ENCODE data around the gene KCNQ5.

GRCh38 chr6:73134588-73134987, 512.7 kb downstream of the KCNQ5 start:
- TF ChIP-seq, protein P1, sequence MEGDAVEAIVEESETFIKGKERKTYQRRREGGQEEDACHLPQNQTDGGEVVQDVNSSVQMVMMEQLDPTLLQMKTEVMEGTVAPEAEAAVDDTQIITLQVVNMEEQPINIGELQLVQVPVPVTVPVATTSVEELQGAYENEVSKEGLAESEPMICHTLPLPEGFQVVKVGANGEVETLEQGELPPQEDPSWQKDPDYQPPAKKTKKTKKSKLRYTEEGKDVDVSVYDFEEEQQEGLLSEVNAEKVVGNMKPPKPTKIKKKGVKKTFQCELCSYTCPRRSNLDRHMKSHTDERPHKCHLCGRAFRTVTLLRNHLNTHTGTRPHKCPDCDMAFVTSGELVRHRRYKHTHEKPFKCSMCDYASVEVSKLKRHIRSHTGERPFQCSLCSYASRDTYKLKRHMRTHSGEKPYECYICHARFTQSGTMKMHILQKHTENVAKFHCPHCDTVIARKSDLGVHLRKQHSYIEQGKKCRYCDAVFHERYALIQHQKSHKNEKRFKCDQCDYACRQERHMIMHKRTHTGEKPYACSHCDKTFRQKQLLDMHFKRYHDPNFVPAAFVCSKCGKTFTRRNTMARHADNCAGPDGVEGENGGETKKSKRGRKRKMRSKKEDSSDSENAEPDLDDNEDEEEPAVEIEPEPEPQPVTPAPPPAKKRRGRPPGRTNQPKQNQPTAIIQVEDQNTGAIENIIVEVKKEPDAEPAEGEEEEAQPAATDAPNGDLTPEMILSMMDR (optimal IDR thresholded peaks at IDR 0.05 in 1 of 3, IDR thresholded peaks at IDR 0.05 in 1 of 3, conservative IDR thresholded peaks at IDR 0.05 in 1 of 3; ENCODE audit: extremely low read depth in 1 of 3, insufficient read depth in 2 of 3, low read length in 3 of 3) = peak; percentile 55 to 77 (median 66)
- TF ChIP-seq EZH2 (IDR thresholded peaks at IDR 0.05; ENCODE audit: low read length) = no peak

All from keratinocyte (primary cell).